Measurements from ENCODE around the gene SUCLG1. TPM values are rescaled to one million over a fixed set of nuclear protein-coding genes. Genes with fewer than 3 reads are reported as not detected.

SUCLG1 gene
- total RNA-seq, 1 donor from 2014 or later = 126 TPM

GRCh38 chr2:84450288-84451227, 8.5 kb downstream of the SUCLG1 start:
- Histone ChIP-seq H3K27ac (ENCODE audit: low read depth, low read length) (no peak overlapping the region), H3K9ac (ENCODE audit: low read depth in 1 of 3, low read length in 3 of 3) (no peak overlapping the region), H3K36me3 (ENCODE audit: control insufficient read depth in 3 of 3, insufficient read depth in 3 of 3, low read length in 3 of 3) (peaks cover 0 to 13% (median 8%) of the 10 kb centered on the region in 3 donors), H3K4me1 (ENCODE audit: control insufficient read depth in 3 of 3, insufficient read depth in 3 of 3, low read length in 3 of 3) (peaks cover 15 to 24% (median 21%) of the 10 kb centered on the region in 3 donors), H3K4me3 (ENCODE audit: low read length in 3 of 3) (no peak overlapping the region), H3K9me3 (ENCODE audit: control insufficient read depth in 3 of 3, low read length in 3 of 3) (no peaks in the 10 kb centered on the region), H3K27me3 (ENCODE audit: control insufficient read depth in 3 of 3, insufficient read depth in 3 of 3, low read length in 3 of 3) (no peaks in the 10 kb centered on the region)

DNA sequence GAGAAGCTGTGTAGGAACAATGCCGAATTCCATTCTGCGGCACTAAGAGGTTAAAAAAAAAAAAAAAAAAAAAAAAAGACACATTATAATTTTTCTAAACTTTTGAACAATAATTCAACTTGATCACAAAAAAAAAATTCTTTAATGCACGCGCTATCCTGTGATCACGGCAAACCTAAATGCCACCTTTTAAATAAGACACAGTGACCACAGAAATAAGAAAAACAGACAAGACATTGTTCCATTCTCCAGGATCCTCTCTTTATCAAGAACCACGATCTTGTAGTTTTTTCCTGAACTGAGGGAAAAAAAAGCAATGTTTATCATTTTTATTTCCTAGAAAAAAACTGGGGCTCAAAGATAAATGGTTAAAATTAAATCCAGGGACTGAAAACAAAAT, 9.4 kb downstream of the SUCLG1 start:
- peaks cover 0 to 18% (median 12%) of the 10 kb centered on the region in 3 donors for H3K36me3 ChIP-seq (ENCODE audit: control insufficient read depth in 3 of 3, insufficient read depth in 3 of 3, low read length in 3 of 3)
- no peaks in the 10 kb centered on the region for H3K27me3 ChIP-seq (ENCODE audit: control insufficient read depth in 3 of 3, insufficient read depth in 3 of 3, low read length in 3 of 3)
- H3K4me3 ChIP-seq (ENCODE audit: low read length in 3 of 3) = no peak overlapping the region
- no peaks in the 10 kb centered on the region for H3K9me3 ChIP-seq (ENCODE audit: control insufficient read depth in 3 of 3, low read length in 3 of 3)
- no peak overlapping the region for H3K9ac ChIP-seq (ENCODE audit: low read depth in 1 of 3, low read length in 3 of 3)
- H3K4me1 ChIP-seq (ENCODE audit: control insufficient read depth in 3 of 3, insufficient read depth in 3 of 3, low read length in 3 of 3) = peaks cover 15 to 24% (median 21%) of the 10 kb centered on the region in 3 donors
- no peak overlapping the region for H3K27ac ChIP-seq (ENCODE audit: low read depth, low read length)

GRCh38 chr2:84449055-84449454, 10.0 kb downstream of the SUCLG1 start:
- no peak overlapping the region for H3K27ac ChIP-seq (ENCODE audit: low read depth, low read length)
- no peaks in the 10 kb centered on the region for H3K27me3 ChIP-seq (ENCODE audit: control insufficient read depth in 3 of 3, insufficient read depth in 3 of 3, low read length in 3 of 3)
- H3K4me1 ChIP-seq (ENCODE audit: control insufficient read depth in 3 of 3, insufficient read depth in 3 of 3, low read length in 3 of 3) = peaks cover 12 to 21% (median 21%) of the 10 kb centered on the region in 3 donors
- no peaks in the 10 kb centered on the region for H3K9me3 ChIP-seq (ENCODE audit: control insufficient read depth in 3 of 3, low read length in 3 of 3)
- H3K9ac ChIP-seq (ENCODE audit: low read depth in 1 of 3, low read length in 3 of 3) = no peak overlapping the region
- peaks cover 0 to 18% (median 12%) of the 10 kb centered on the region in 3 donors for H3K36me3 ChIP-seq (ENCODE audit: control insufficient read depth in 3 of 3, insufficient read depth in 3 of 3, low read length in 3 of 3)
- no peak overlapping the region for H3K4me3 ChIP-seq (ENCODE audit: low read length in 3 of 3)

DNA sequence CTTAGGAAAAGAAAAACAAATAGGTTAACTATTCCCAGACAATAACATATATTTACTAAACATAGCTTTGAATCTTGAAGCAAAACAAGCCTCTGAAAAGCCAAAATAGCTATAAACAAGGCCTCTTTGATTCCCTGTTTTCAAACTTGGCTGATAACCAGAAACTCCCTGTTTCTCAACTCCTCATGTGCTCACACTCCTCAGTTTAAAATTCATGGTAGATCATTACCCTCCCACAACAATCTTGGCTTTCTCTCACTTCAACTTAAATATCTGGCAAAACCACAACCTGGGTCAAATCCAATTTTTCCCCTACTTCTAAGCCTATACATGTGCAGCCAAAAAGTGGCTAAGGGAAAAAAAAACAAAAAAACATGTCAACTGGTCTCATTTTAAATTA, 15.6 kb downstream of the SUCLG1 start:
- no peak overlapping the region for H3K9ac ChIP-seq (ENCODE audit: low read depth in 1 of 3, low read length in 3 of 3)
- no peaks in the 10 kb centered on the region for H3K4me1 ChIP-seq (ENCODE audit: control insufficient read depth in 3 of 3, insufficient read depth in 3 of 3, low read length in 3 of 3)
- no peaks in the 10 kb centered on the region for H3K9me3 ChIP-seq (ENCODE audit: control insufficient read depth in 3 of 3, low read length in 3 of 3)
- peaks cover 17 to 65% (median 53%) of the 10 kb centered on the region in 3 donors for H3K36me3 ChIP-seq (ENCODE audit: control insufficient read depth in 3 of 3, insufficient read depth in 3 of 3, low read length in 3 of 3)
- H3K27me3 ChIP-seq (ENCODE audit: control insufficient read depth in 3 of 3, insufficient read depth in 3 of 3, low read length in 3 of 3) = no peaks in the 10 kb centered on the region
- H3K4me3 ChIP-seq (ENCODE audit: low read length in 3 of 3) = no peak overlapping the region
- H3K27ac ChIP-seq (ENCODE audit: low read depth, low read length) = no peak overlapping the region

DNA sequence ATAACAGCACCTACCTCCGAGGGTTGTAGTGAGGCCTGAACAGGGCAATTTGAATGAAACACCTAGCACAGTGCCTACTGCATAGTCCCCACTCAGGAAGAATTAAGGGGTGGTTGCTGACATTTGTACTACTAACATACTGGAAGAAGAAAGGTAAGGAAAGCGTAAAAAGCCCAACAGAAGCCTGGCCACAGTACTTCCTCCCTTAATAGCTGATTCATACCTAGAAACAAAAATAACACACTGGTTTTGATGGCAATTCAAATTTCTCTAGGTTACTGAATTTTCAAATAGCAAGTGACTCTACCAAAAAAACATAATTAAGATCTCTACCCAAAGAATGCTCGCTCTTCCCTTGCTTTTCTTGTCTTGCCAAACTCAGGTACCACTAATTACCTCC, 16.2 kb downstream of the SUCLG1 start:
- Histone ChIP-seq H3K4me3 (ENCODE audit: low read length in 3 of 3) (no peak overlapping the region), H3K36me3 (ENCODE audit: control insufficient read depth in 3 of 3, insufficient read depth in 3 of 3, low read length in 3 of 3) (peaks cover 18 to 69% (median 58%) of the 10 kb centered on the region in 3 donors), H3K4me1 (ENCODE audit: control insufficient read depth in 3 of 3, insufficient read depth in 3 of 3, low read length in 3 of 3) (no peaks in the 10 kb centered on the region), H3K27me3 (ENCODE audit: control insufficient read depth in 3 of 3, insufficient read depth in 3 of 3, low read length in 3 of 3) (no peaks in the 10 kb centered on the region), H3K27ac (ENCODE audit: low read depth, low read length) (no peak overlapping the region), H3K9ac (ENCODE audit: low read depth in 1 of 3, low read length in 3 of 3) (no peak overlapping the region), H3K9me3 (ENCODE audit: control insufficient read depth in 3 of 3, low read length in 3 of 3) (no peaks in the 10 kb centered on the region)

- no peak overlapping the region for H3K4me3 ChIP-seq (ENCODE audit: low read length in 3 of 3)
- no peaks in the 10 kb centered on the region for H3K4me1 ChIP-seq (ENCODE audit: control insufficient read depth in 3 of 3, insufficient read depth in 3 of 3, low read length in 3 of 3)
- H3K27me3 ChIP-seq (ENCODE audit: control insufficient read depth in 3 of 3, insufficient read depth in 3 of 3, low read length in 3 of 3) = no peaks in the 10 kb centered on the region
- peaks cover 18 to 67% (median 64%) of the 10 kb centered on the region in 3 donors for H3K36me3 ChIP-seq (ENCODE audit: control insufficient read depth in 3 of 3, insufficient read depth in 3 of 3, low read length in 3 of 3)
- no peak overlapping the region for H3K9ac ChIP-seq (ENCODE audit: low read depth in 1 of 3, low read length in 3 of 3)
- H3K9me3 ChIP-seq (ENCODE audit: control insufficient read depth in 3 of 3, low read length in 3 of 3) = no peaks in the 10 kb centered on the region
- no peak overlapping the region for H3K27ac ChIP-seq (ENCODE audit: low read depth, low read length)
These were observed 17.6 kb downstream of the SUCLG1 start for GRCh38 chr2:84441505-84441904.

GRCh38 chr2:84441036-84441435, 18.0 kb downstream of the SUCLG1 start:
- Histone ChIP-seq H3K9me3 (ENCODE audit: control insufficient read depth in 3 of 3, low read length in 3 of 3) (no peaks in the 10 kb centered on the region), H3K4me3 (ENCODE audit: low read length in 3 of 3) (no peak overlapping the region), H3K36me3 (ENCODE audit: control insufficient read depth in 3 of 3, insufficient read depth in 3 of 3, low read length in 3 of 3) (peaks cover 18 to 63% (median 63%) of the 10 kb centered on the region in 3 donors), H3K27ac (ENCODE audit: low read depth, low read length) (no peak overlapping the region), H3K9ac (ENCODE audit: low read depth in 1 of 3, low read length in 3 of 3) (no peak overlapping the region), H3K4me1 (ENCODE audit: control insufficient read depth in 3 of 3, insufficient read depth in 3 of 3, low read length in 3 of 3) (no peaks in the 10 kb centered on the region), H3K27me3 (ENCODE audit: control insufficient read depth in 3 of 3, insufficient read depth in 3 of 3, low read length in 3 of 3) (no peaks in the 10 kb centered on the region)

DNA sequence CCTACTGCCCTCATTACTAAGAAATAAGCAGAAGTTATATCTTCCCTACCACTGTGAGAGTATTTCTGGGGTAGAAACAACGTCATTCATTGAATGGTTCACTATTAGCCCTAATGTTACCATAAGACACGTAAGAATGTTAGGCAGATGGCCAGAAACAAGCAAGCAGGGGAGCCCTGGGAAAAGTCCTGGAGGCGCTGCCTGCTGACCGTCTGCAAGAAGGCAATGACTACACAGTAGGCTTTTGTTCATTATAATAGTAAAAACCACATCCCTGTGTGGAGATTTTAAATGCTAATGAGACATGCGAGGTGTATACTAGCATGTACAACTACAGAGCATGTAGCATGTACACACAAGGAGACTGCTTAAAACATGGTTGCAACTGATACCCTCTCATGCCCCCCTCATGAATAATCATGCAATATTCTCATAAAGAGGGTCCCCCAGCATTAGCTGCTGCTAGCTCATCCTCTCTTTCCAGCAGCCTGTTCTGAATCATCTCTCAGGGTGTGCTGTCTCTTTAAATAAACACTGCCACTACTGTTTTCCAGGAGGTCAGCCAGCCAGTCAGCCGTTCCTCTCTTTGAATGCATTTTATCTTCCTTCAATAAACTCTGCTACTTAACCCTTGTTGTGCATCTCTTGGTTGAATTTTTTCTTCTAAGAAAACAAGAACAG, 23.6 kb downstream of the SUCLG1 start:
- Histone ChIP-seq H3K9me3 (ENCODE audit: control insufficient read depth in 3 of 3, low read length in 3 of 3) (no peaks in the 10 kb centered on the region), H3K27me3 (ENCODE audit: control insufficient read depth in 3 of 3, insufficient read depth in 3 of 3, low read length in 3 of 3) (no peaks in the 10 kb centered on the region), H3K36me3 (ENCODE audit: control insufficient read depth in 3 of 3, insufficient read depth in 3 of 3, low read length in 3 of 3) (peaks cover 19 to 73% (median 64%) of the 10 kb centered on the region in 3 donors), H3K9ac (ENCODE audit: low read depth in 1 of 3, low read length in 3 of 3) (no peak overlapping the region), H3K27ac (ENCODE audit: low read depth, low read length) (no peak overlapping the region), H3K4me3 (ENCODE audit: low read length in 3 of 3) (no peak overlapping the region), H3K4me1 (ENCODE audit: control insufficient read depth in 3 of 3, insufficient read depth in 3 of 3, low read length in 3 of 3) (peaks cover 0 to 4% (median 0%) of the 10 kb centered on the region in 3 donors)

- H3K4me1 ChIP-seq (ENCODE audit: control insufficient read depth in 3 of 3, insufficient read depth in 3 of 3, low read length in 3 of 3) = no peaks in the 10 kb centered on the region
- peaks cover 22 to 70% (median 67%) of the 10 kb centered on the region in 3 donors for H3K36me3 ChIP-seq (ENCODE audit: control insufficient read depth in 3 of 3, insufficient read depth in 3 of 3, low read length in 3 of 3)
- H3K27me3 ChIP-seq (ENCODE audit: control insufficient read depth in 3 of 3, insufficient read depth in 3 of 3, low read length in 3 of 3) = no peaks in the 10 kb centered on the region
- H3K9ac ChIP-seq (ENCODE audit: low read depth in 1 of 3, low read length in 3 of 3) = no peak overlapping the region
- no peak overlapping the region for H3K27ac ChIP-seq (ENCODE audit: low read depth, low read length)
- no peak overlapping the region for H3K4me3 ChIP-seq (ENCODE audit: low read length in 3 of 3)
- H3K9me3 ChIP-seq (ENCODE audit: control insufficient read depth in 3 of 3, low read length in 3 of 3) = no peaks in the 10 kb centered on the region
These were observed 29.8 kb downstream of the SUCLG1 start for GRCh38 chr2:84429328-84429727.

All from skeletal muscle tissue (tissue), 4 donors.